SK-N-MC (cell line): ENCODE measurements around the gene F2.

ENCODE experiments used
- EZH2 ChIP-seq: fragments of 200-600 bp; sonication (generic); IDR thresholded peaks from one replicate; pipeline ENCODE4 v1.6.1; 2017; ENCODE audit warnings: antibody characterized with exemption
- FOXP2 ChIP-seq: optimal IDR thresholded peaks from 2 replicates; pipeline ENCODE3; 2011; ENCODE audit warnings: mild to moderate bottlenecking, moderate library complexity; ENCODE audit not compliant: insufficient read depth; ENCODE audit errors: extremely low read length, control extremely low read depth

- TF ChIP-seq FOXP2, result no peak
- no peak for TF ChIP-seq EZH2
These were observed 14.2 kb downstream of the F2 start for GRCh38 chr11:46733234-46733633.
